Subcutaneous abdominal adipose tissue (tissue), 5 donors: ENCODE data around the gene TMEM229B.

ENCODE experiments used
- H3K27ac ChIP-seq: one replicate; pipeline ENCODE4 v1.7.0; 2013; ENCODE audit warnings: low read depth, mild to moderate bottlenecking, inconsistent platforms, low read length, moderate library complexity
- H3K27me3 ChIP-seq, 5 donors: one replicate each; pipeline ENCODE4 v1.7.0; 2013; ENCODE audit warnings: low read length in 5 of 5, inconsistent platforms in 1 of 5; ENCODE audit not compliant: control insufficient read depth in 5 of 5, insufficient read depth in 4 of 5
- H3K36me3 ChIP-seq, 5 donors: one replicate each; pipeline ENCODE4 v1.7.0; 2013; ENCODE audit warnings: low read length in 5 of 5; ENCODE audit not compliant: control insufficient read depth in 5 of 5, insufficient read depth in 5 of 5
- H3K4me1 ChIP-seq, 5 donors: one replicate each; pipeline ENCODE4 v1.7.0; 2013; ENCODE audit warnings: low read length in 5 of 5, mild to moderate bottlenecking in 3 of 5, moderate library complexity in 1 of 5; ENCODE audit not compliant: control insufficient read depth in 5 of 5, insufficient read depth in 5 of 5
- H3K4me3 ChIP-seq, 5 donors: one replicate each; pipeline ENCODE4 v1.7.0; 2013; ENCODE audit warnings: low read length in 5 of 5, low read depth in 1 of 5
- H3K9ac ChIP-seq, 5 donors: one replicate each; pipeline ENCODE4 v1.7.0; 2013; ENCODE audit warnings: low read length in 5 of 5, mild to moderate bottlenecking in 4 of 5, moderate library complexity in 3 of 5
- H3K9me3 ChIP-seq, 5 donors: one replicate each; pipeline ENCODE4 v1.7.0; 2013; ENCODE audit warnings: low read length in 5 of 5; ENCODE audit not compliant: control insufficient read depth in 5 of 5
- donor health status: healthy.
- donor health status: healthy.
- donor health status: healthy.
- donor health status: healthy.
- donor health status: healthy.

The TMEM229B gene

DNA sequence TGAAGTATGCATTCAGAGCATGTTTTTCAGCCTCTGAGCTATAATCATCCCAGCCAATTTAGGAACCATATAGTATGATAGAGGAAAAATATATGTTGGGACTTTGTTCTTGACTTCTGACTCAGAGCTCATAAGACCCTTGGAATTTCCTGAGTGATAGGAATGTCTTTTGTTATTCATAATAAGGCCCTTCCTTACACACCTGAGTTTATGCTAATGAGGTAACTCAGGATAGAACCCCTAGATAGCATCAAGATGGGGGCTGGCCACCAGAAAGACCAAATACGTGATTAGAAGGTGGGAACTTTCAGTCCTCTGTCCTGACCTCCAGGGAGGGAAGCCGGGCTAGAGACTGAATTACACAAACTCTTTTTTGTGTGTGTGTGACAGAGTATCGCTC is 44.1 kb downstream of the TMEM229B start:
- peaks cover 0 to 8% (median 0%) of the 10 kb centered on the region in 5 donors for H3K4me1 ChIP-seq
- H3K27ac ChIP-seq, result no peak overlapping the region
- no peaks in the 10 kb centered on the region for H3K27me3 ChIP-seq
- no peak overlapping the region for H3K4me3 ChIP-seq
- no peaks in the 10 kb centered on the region for H3K36me3 ChIP-seq
- no peaks in the 10 kb centered on the region for H3K9me3 ChIP-seq
- H3K9ac ChIP-seq, result no peak overlapping the region

- Histone ChIP-seq H3K9me3 (no peaks in the 10 kb centered on the region), H3K4me3 (no peak overlapping the region), H3K27ac (no peak overlapping the region), H3K4me1 (peaks cover 0 to 10% (median 6%) of the 10 kb centered on the region in 5 donors), H3K9ac (no peak overlapping the region), H3K27me3 (no peaks in the 10 kb centered on the region), H3K36me3 (no peaks in the 10 kb centered on the region)
Measured at GRCh38 chr14:67442139-67442906, 46.2 kb downstream of the TMEM229B start.

GRCh38 chr14:67441672-67442071 is 46.8 kb downstream of the TMEM229B start:
- no peaks in the 10 kb centered on the region for H3K36me3 ChIP-seq
- H3K9ac ChIP-seq, result no peak overlapping the region
- no peak overlapping the region for H3K27ac ChIP-seq
- peaks cover 0 to 8% (median 5%) of the 10 kb centered on the region in 5 donors for H3K4me1 ChIP-seq
- no peaks in the 10 kb centered on the region for H3K27me3 ChIP-seq
- no peaks in the 10 kb centered on the region for H3K9me3 ChIP-seq
- H3K4me3 ChIP-seq, result no peak overlapping the region

DNA sequence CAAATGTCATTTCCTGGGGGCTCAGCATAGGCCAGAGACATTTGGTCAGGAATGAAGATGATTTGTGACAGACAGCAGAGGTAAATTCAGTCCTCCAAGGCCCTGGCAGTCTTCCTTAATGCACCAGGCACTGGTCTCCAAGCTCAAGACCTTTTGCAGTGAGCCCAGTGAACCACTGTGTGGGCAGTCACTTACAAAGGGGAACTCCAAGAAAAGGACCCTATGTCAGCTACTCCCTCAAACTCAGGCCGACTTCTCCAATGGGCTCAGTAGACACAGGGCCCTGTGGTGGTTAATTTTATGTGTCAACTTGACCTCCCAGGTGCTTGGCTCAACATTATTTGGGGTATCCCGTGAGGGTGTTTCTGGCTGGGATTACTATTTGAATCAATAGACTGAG is 47.3 kb downstream of the TMEM229B start:
- H3K36me3 ChIP-seq, result no peaks in the 10 kb centered on the region
- H3K27me3 ChIP-seq, result no peaks in the 10 kb centered on the region
- H3K4me3 ChIP-seq, result no peak overlapping the region
- H3K27ac ChIP-seq, result no peak overlapping the region
- no peaks in the 10 kb centered on the region for H3K9me3 ChIP-seq
- H3K4me1 ChIP-seq, result peaks cover 0 to 9% (median 3%) of the 10 kb centered on the region in 5 donors
- H3K9ac ChIP-seq, result no peak overlapping the region

DNA sequence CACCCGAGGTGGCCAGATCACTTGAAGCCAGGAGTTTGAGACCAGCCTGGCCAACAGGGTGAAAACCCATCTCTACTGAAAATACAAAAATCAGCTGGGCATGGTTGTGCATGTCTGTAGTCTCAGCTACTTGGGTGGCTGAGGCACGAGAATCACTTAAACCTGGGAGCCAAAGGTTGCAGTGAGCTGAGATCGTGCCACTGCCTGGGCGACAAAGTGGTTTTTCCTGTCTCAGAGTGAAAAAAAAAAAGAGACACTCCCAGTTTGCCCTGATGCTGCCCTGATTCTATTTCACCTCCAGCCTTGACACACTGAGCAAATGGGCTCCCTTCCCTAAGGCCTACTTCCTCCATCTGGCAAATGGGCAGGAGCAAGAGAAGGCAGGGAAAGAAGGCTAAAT is 48.0 kb downstream of the TMEM229B start:
- Histone ChIP-seq H3K9me3 (no peaks in the 10 kb centered on the region), H3K36me3 (no peaks in the 10 kb centered on the region), H3K27ac (no peak overlapping the region), H3K4me1 (peaks cover 0 to 16% (median 10%) of the 10 kb centered on the region in 5 donors), H3K4me3 (no peak overlapping the region), H3K9ac (no peak overlapping the region), H3K27me3 (peaks cover 0 to 4% (median 0%) of the 10 kb centered on the region in 5 donors)

DNA sequence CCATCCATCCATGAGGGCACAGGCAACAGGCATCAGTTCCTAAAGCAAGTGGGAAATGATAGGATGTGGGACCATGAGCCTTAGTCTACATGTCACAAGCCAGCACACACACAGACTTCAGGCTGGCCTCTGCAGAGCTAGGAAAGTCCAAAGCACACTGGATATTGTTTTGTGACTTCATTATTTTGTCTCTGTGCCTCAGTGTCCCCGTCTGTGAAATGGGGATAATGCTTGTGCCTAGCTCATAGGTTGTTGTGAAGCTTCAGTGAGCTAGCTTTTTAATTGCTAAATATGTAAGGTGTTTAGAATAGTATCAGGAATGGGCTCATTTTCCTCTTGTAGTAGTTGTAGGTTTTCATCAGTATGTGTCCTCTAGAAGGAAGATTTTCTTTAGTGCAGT is 49.6 kb downstream of the TMEM229B start:
- H3K4me3 ChIP-seq, result no peak overlapping the region
- H3K9ac ChIP-seq, result no peak overlapping the region
- no peaks in the 10 kb centered on the region for H3K9me3 ChIP-seq
- peaks cover 0 to 4% (median 0%) of the 10 kb centered on the region in 5 donors for H3K27me3 ChIP-seq
- no peaks in the 10 kb centered on the region for H3K36me3 ChIP-seq
- no peak overlapping the region for H3K27ac ChIP-seq
- H3K4me1 ChIP-seq, result peaks cover 0 to 16% (median 10%) of the 10 kb centered on the region in 5 donors

DNA sequence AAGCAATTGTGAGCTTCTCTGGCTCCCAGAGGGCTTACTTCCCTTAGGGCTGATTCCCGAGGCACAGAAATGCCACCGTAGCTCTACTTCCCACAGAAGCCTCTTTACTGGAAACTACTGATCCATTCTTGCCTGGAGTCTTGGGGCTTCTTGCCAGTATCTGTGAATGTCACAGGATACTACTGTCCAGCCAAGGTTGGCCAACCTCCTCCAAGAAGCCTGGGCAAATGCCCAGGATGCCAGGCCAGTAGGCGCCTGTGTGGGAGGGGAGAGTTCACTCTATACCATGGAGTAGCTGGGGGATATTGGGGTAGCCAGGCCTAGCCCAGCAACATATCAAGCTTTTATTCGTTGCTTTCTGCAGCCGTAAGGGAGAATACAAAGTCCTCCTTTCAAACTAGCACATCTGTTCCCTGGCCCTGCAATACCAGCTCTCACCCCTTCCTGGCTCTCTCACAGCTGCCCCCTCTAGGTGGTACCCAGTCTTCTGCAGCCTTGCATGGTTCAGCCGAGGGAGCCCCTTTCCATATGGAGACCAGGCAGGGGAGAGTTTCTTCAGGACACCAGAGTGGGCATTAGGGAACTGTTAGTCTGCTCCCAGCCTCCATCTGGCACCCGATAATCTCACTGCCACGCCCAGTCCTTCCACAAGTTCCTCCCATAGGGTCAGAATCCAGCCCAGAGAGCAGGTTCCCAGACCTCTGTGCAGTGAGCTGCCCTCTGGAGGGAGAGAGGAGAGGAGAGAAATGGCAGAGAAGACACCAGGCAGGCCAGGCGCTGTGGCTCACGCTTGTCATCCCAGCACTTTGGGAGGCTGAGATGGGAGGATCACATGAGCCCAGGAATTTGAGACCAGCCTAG is 52.3 kb downstream of the TMEM229B start:
- Histone ChIP-seq H3K27ac (no peak overlapping the region), H3K9me3 (no peaks in the 10 kb centered on the region), H3K27me3 (peaks cover 0 to 4% (median 0%) of the 10 kb centered on the region in 5 donors), H3K4me1 (peaks cover 0 to 19% (median 16%) of the 10 kb centered on the region in 5 donors), H3K36me3 (no peaks in the 10 kb centered on the region), H3K9ac (no peak overlapping the region), H3K4me3 (no peak overlapping the region)

GRCh38 chr14:67435603-67436002 is 52.9 kb downstream of the TMEM229B start:
- no peak overlapping the region for H3K27ac ChIP-seq
- peaks cover 0 to 19% (median 16%) of the 10 kb centered on the region in 5 donors for H3K4me1 ChIP-seq
- H3K9me3 ChIP-seq, result no peaks in the 10 kb centered on the region
- no peak overlapping the region for H3K4me3 ChIP-seq
- H3K36me3 ChIP-seq, result no peaks in the 10 kb centered on the region
- no peak overlapping the region for H3K9ac ChIP-seq
- peaks cover 0 to 4% (median 0%) of the 10 kb centered on the region in 5 donors for H3K27me3 ChIP-seq

DNA sequence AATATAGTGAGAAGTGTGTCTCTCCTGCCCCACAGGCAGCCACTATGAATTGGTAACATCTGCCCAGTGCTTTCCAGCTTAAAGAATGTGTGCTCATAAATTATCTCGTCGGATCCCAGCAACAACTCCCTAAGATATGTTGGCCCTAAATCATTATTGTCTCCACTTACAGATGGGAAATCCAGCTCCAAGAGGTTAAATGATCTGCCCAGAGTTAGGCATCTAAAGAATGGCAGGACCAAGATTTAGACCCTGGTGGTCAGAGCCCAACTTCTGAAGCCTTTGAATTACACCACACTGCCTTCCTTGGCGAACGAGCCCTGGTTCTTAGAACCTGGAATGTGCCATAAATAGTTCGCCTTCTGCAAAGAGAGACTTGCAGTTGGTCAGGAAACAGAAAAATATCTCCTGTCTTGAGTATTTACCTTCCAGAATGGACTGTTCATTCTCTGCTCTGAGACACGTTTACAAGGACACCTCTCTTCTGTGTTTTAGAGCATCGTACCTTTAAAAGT is 56.4 kb downstream of the TMEM229B start:
- peaks cover 0 to 25% (median 10%) of the 10 kb centered on the region in 5 donors for H3K4me1 ChIP-seq
- H3K27me3 ChIP-seq, result peaks cover 0 to 4% (median 0%) of the 10 kb centered on the region in 5 donors
- no peaks in the 10 kb centered on the region for H3K36me3 ChIP-seq
- H3K4me3 ChIP-seq, result no peak overlapping the region
- no peak overlapping the region for H3K9ac ChIP-seq
- H3K9me3 ChIP-seq, result no peaks in the 10 kb centered on the region
- no peak overlapping the region for H3K27ac ChIP-seq
